22Rv1 (cell line): ENCODE data around the gene AKAP6.

Experiments
- H3K27ac ChIP-seq: fragments of 450-650 bp; 2 replicates; pipeline ENCODE4 v1.5.1; 2017
- ZFX ChIP-seq: fragments of 450-650 bp; IDR thresholded peaks from 2 replicates; pipeline ENCODE4 v1.6.1; 2017; ENCODE audit warnings: antibody characterized with exemption, borderline replicate concordance
- TF ChIP-seq, protein P1 (sequence below): fragments of 450-650 bp; IDR thresholded peaks from 2 replicates; pipeline ENCODE4 v1.5.1; 2017; ENCODE audit warnings: mild to moderate bottlenecking

AKAP6 gene

DNA sequence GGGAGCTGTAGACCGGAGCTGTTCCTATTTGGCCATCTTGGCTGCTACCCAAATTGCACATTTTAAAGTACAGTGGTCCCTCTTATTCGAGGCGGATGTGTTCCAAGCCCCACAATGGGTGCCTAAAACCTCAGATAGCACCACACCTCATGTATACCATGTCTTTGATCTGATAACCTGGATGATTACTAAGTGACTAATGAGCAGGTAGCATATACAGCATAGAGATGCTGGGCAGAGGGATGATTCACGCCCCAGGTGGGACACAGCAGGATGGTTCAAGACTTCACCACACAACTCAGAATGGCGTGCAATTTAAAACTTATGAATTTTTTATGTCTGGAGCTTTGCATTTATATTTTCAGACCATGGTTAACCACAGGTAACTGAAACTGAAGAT is 255.0 kb downstream of the AKAP6 start:
- TF ChIP-seq, protein P1, sequence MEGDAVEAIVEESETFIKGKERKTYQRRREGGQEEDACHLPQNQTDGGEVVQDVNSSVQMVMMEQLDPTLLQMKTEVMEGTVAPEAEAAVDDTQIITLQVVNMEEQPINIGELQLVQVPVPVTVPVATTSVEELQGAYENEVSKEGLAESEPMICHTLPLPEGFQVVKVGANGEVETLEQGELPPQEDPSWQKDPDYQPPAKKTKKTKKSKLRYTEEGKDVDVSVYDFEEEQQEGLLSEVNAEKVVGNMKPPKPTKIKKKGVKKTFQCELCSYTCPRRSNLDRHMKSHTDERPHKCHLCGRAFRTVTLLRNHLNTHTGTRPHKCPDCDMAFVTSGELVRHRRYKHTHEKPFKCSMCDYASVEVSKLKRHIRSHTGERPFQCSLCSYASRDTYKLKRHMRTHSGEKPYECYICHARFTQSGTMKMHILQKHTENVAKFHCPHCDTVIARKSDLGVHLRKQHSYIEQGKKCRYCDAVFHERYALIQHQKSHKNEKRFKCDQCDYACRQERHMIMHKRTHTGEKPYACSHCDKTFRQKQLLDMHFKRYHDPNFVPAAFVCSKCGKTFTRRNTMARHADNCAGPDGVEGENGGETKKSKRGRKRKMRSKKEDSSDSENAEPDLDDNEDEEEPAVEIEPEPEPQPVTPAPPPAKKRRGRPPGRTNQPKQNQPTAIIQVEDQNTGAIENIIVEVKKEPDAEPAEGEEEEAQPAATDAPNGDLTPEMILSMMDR = no peak
- no peak for TF ChIP-seq ZFX
- no peak overlapping the region for H3K27ac ChIP-seq

DNA sequence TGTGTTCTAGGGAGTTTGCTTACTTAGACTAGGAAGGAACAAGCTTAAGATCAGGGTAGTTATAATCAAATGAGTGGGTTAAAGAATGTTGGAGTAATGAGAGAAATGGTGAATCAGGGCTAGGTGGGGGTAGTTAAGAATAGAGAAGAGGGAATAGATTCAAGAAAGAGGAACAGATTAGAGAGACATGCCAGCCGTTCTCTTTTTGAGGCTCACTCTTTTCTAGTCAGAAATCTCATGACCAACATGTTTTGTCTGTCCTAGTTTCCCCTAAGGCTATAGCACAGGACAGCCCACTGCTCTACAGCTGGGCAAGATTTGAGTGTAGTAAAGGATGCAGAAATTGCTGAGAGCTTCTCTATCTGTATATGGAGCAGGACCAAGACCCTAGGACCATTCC is 258.4 kb downstream of the AKAP6 start:
- no peak for TF ChIP-seq ZFX
- TF ChIP-seq, protein P1 = no peak

DNA sequence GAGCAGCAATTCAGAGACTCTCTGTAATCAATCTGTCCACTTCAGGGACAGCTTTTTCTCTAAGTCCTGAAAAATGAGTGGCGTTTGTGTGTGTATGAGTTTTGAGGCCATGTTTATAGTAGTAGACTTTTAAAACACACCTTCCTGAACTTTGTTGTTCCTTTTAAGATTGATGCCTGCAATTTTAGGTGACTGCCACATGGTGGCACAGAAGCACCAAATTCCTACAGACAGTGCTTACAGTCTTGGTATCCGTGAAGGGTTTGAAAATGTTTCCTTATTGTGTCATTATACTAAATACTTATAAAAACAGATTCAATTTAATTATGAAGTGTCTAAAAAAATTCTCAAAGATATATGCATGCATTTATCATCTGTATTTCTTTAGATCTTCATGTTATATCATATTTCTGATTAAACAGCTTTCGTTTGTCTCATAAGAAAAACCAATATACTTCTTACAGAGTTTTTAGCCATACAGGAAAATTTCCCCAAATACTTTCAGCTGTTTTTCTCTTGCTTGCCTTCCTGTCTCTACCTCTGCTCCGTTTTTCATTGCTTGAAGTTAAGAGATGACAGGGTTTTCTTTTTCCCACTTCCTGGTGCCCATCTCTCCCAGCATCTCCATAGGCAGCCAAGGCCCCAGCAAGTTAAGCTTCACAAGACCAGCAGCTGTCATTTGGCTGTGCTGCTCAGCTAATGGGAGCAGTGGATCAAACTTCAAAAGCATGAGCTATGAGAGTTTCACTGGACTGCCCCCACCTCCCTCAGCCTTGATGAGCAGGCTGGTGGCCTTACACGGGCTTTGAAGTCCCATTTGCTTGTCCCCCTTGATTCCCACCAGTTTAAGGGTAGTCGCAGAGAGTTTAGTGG is 259.6 kb downstream of the AKAP6 start:
- no peak overlapping the region for H3K27ac ChIP-seq
- no peak for TF ChIP-seq ZFX
- TF ChIP-seq, protein P1 = peak; percentile 68

More for the DNA sequence above, 258.4 kb downstream of the AKAP6 start:
- H3K27ac ChIP-seq = no peak overlapping the region

GRCh38 chr14:32590157-32590556 is 261.1 kb downstream of the AKAP6 start:
- no peak for TF ChIP-seq ZFX
- TF ChIP-seq, protein P1 = no peak
- no peak overlapping the region for H3K27ac ChIP-seq

DNA sequence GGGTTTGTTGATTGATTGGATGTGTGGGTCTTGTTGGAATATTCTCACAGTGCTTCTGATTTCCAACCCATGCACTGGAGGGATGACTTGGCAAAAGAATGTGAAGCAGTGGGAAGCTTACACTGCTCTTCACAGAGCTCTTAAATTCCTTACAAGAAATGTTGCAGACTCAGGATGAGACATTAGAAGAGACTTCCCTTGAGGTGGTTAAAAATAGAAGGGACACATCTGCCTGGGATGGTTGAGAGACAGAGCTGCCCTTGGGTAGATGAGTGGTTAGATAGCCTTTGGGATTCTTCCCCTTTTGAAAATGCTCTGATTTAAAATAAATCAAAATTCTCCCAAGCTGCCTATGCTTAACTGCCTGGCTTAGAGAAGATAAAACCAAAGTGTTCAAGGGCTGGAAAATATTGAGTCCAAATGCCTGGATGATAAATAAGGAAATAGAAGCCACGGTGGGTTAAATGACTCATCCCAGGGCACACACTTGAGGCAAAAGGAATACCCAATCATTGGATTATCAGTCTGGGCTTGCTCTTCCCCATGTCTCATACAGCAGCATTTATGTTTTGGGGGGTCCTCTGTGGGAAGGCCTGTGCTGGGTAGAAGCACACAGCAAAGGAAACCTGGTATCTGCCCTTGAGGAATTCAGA is 264.3 kb downstream of the AKAP6 start:
- no peak overlapping the region for H3K27ac ChIP-seq
- TF ChIP-seq, protein P1 = no peak
- TF ChIP-seq ZFX = no peak

DNA sequence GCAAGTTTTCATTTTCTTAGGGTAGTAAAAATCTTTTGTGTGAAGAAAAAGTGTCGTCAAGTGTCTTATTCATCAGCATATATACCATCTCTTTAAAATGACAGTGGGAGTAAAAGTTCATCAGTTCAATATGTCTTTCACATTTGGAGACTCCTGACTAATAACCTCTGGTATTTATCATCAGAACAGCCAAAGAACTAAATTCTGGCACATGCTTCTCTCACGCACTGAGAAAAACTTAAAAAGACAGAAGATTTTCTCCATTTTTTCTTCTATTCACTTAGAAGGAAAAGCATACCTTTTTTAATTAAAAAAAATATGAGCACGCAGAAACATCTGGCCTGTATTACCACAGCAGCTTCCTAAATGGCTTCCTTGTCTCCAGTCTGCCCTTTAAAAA is 265.7 kb downstream of the AKAP6 start:
- TF ChIP-seq, protein P1 = no peak
- no peak for TF ChIP-seq ZFX
- no peak overlapping the region for H3K27ac ChIP-seq

- H3K27ac ChIP-seq = no peak overlapping the region
- no peak for TF ChIP-seq ZFX
- TF ChIP-seq, protein P1 = no peak
Observed at GRCh38 chr14:32595497-32595896, 266.4 kb downstream of the AKAP6 start.
